HepG2 (cell line): ENCODE measurements around the gene PPP4R4. TPM values are rescaled to one million over a fixed set of nuclear protein-coding genes. Genes with fewer than 3 reads are reported as not detected.
A peak's percentile ranks its signal among the peaks of the same experiment; 100 is the strongest.

Source experiments
- ATAC-seq: fragments of 200-7000 bp; cut with Tn5 transposase; 3 replicates; pipeline ENCODE4 v1.9.1; 2020; ENCODE audit warnings: mild to moderate bottlenecking, moderate library complexity
- BruUV-seq: library from RNA; stranded (reverse); fragments of 400-500 nt; replicated peaks from 2 replicates; lab custom pipeline; 2021; lab: Mats Ljungman, UMichigan
- CTCF ChIA-PET: fragments of 300-600 bp; formaldehyde crosslinking; extraction: SDS; loops from one replicate; lab custom pipeline; 2021; ENCODE audit warnings: low total read pairs, inconsistent platforms, low intra/inter-chr PET ratio; lab: Yijun Ruan, JAX
- POLR2A ChIA-PET: fragments of 350-600 bp; sonication (Branson Sonifier 250); formaldehyde crosslinking; loops from one replicate; lab custom pipeline; 2020; ENCODE audit warnings: antibody characterized with exemption, inconsistent platforms; lab: Yijun Ruan, JAX
- DNase-seq: peaks from one replicate; pipeline ENCODE4 v3.0.0-alpha.2; 2015; ENCODE audit warnings: low spot score
- FAIRE-seq: peaks from 3 replicates; lab custom pipeline; 2011; peaks lifted over from hg19 to GRCh38; lab: Jason Lieb, UNC
- H2AFZ ChIP-seq: one replicate; pipeline ENCODE4 v1.6.1; 2011; ENCODE audit warnings: low read length, inconsistent platforms
- H3K27ac ChIP-seq: fragments of 300-600 bp; 3 replicates; pipeline ENCODE4 v1.8.0; 2011; ENCODE audit warnings: mixed run types, mild to moderate bottlenecking, mixed read lengths, low read length, inconsistent platforms; ENCODE audit not compliant: insufficient read depth; ENCODE audit errors: extremely low read length
- H3K27me3 ChIP-seq, 2 experiments: fragments of 200-600 bp in 1 of 2; 2 replicates in 1 of 2; 3 replicates in 1 of 2; pipeline versions ENCODE4 v1.6.0 to v1.8.0; 2011; ENCODE audit warnings: low read length in 2 of 2, mild to moderate bottlenecking in 2 of 2, moderate library complexity in 2 of 2, inconsistent platforms in 1 of 2; ENCODE audit not compliant: insufficient read depth in 2 of 2, control insufficient read depth in 1 of 2
- H3K36me3 ChIP-seq, 2 experiments: fragments of 200-600 bp in 1 of 2; replicated peaks in 1 of 2; 2 replicates in 1 of 2; 3 replicates in 1 of 2; pipeline versions ENCODE4 v1.5.1 to v1.8.0; 2011; ENCODE audit warnings: low read length in 2 of 2, inconsistent platforms in 1 of 2; ENCODE audit not compliant: insufficient read depth in 2 of 2, control insufficient read depth in 1 of 2
- H3K4me1 ChIP-seq: 2 replicates; pipeline ENCODE4 v1.5.1; 2012; ENCODE audit warnings: low read length, inconsistent platforms; ENCODE audit not compliant: insufficient read depth
- H3K4me2 ChIP-seq: 2 replicates; pipeline ENCODE4 v1.6.0; 2011; ENCODE audit warnings: low read depth, low read length, inconsistent platforms
- H3K4me3 ChIP-seq, 3 experiments: fragments of 200-600 bp in 1 of 3; sonication (generic), shearing (Covaris generic) in 1 of 3; replicated peaks in 1 of 3; 2 replicates each; pipeline ENCODE4 v1.5.1; 2011 to 2016; ENCODE audit warnings: low read length in 3 of 3, inconsistent platforms in 2 of 3, low read depth in 2 of 3, mild to moderate bottlenecking in 2 of 3, control low read depth in 1 of 3, mixed read lengths in 1 of 3; ENCODE audit not compliant: insufficient read depth in 1 of 3
- H3K79me2 ChIP-seq: one replicate; pipeline ENCODE4 v1.6.1; 2011; ENCODE audit warnings: low read length, inconsistent platforms; ENCODE audit not compliant: insufficient read depth
- H3K9ac ChIP-seq: 2 replicates; pipeline ENCODE4 v1.6.0; 2011; ENCODE audit warnings: mild to moderate bottlenecking, low read depth, low read length, inconsistent platforms; ENCODE audit not compliant: insufficient read depth
- H3K9me3 ChIP-seq: 2 replicates; pipeline ENCODE4 v1.5.1; 2012; ENCODE audit warnings: mild to moderate bottlenecking, low read length
- H4K20me1 ChIP-seq: 2 replicates; pipeline ENCODE4 v1.6.0; 2011; ENCODE audit warnings: inconsistent platforms, mild to moderate bottlenecking, low read length, moderate library complexity; ENCODE audit not compliant: insufficient read depth
- AGO1 ChIP-seq: fragments of 200-400 bp; formaldehyde crosslinking; IDR thresholded peaks from 2 replicates; pipeline ENCODE4 v1.6.1; 2017; ENCODE audit warnings: mild to moderate bottlenecking, low read depth, low read length, moderate library complexity; ENCODE audit not compliant: poor library complexity, severe bottlenecking
- ARHGAP35 ChIP-seq: sonication (generic); formaldehyde crosslinking; IDR thresholded peaks from 2 replicates; pipeline ENCODE4 v1.9.0; 2022; ENCODE audit warnings: mild to moderate bottlenecking, inconsistent platforms, moderate library complexity, missing genetic modification reagents, borderline replicate concordance
- ATF4 ChIP-seq, 2 experiments: fragments of 450-650 bp in 1 of 2; sonication (generic) in 1 of 2; formaldehyde crosslinking; IDR thresholded peaks; 2 replicates each; pipeline versions ENCODE4 v1.5.0 to v1.8.0; 2020 to 2022; ENCODE audit warnings: mild to moderate bottlenecking in 1 of 2, missing genetic modification reagents in 1 of 2
- ELF3 ChIP-seq: IDR thresholded peaks from 2 replicates; pipeline ENCODE4 v1.6.1; 2016; ENCODE audit warnings: missing genetic modification reagents, missing compliant biosample characterization
- GABPA ChIP-seq, 2 experiments: IDR thresholded peaks; 2 replicates each; pipeline ENCODE4 v1.6.1; 2011 to 2016; ENCODE audit warnings: low read depth in 2 of 2, low read length in 1 of 2, missing biosample characterization in 1 of 2, missing genetic modification characterization in 1 of 2
- GATAD2A ChIP-seq: IDR thresholded peaks from 2 replicates; pipeline ENCODE4 v1.6.1; 2016
- HNF4A ChIP-seq: sonication (generic); formaldehyde crosslinking; IDR thresholded peaks from 2 replicates; pipeline ENCODE4 v1.4.0; 2020; ENCODE audit warnings: missing genetic modification reagents
- MTA3 ChIP-seq: sonication (generic); formaldehyde crosslinking; IDR thresholded peaks from 2 replicates; pipeline ENCODE4 v1.4.0; 2020; ENCODE audit warnings: missing genetic modification reagents
- NR2C2 ChIP-seq: sonication (generic); formaldehyde crosslinking; IDR thresholded peaks from 2 replicates; pipeline ENCODE4 v1.4.0; 2020; ENCODE audit warnings: missing genetic modification reagents, mild to moderate bottlenecking, moderate library complexity, borderline replicate concordance
- NR2F1 ChIP-seq, 2 experiments: fragments of 450-650 bp in 1 of 2; formaldehyde crosslinking in 1 of 2; IDR thresholded peaks; 2 replicates each; pipeline versions ENCODE4 v1.5.0 to v1.6.1; 2016 to 2020; ENCODE audit warnings: mild to moderate bottlenecking in 1 of 2, missing compliant biosample characterization in 1 of 2, missing genetic modification reagents in 1 of 2, moderate library complexity in 1 of 2
- REXO4 ChIP-seq: sonication (generic); formaldehyde crosslinking; IDR thresholded peaks from 2 replicates; pipeline ENCODE4 v1.8.0; 2022; ENCODE audit warnings: missing genetic modification reagents, mild to moderate bottlenecking, borderline replicate concordance
- TFE3 ChIP-seq: IDR thresholded peaks from 2 replicates; pipeline ENCODE4 v1.6.1; 2016
- YEATS2 ChIP-seq: sonication (generic); formaldehyde crosslinking; IDR thresholded peaks from 2 replicates; pipeline ENCODE4 v1.4.0; 2020; ENCODE audit warnings: missing genetic modification reagents, borderline replicate concordance
- ZIK1 ChIP-seq: sonication (generic); formaldehyde crosslinking; IDR thresholded peaks from 2 replicates; pipeline ENCODE4 v1.5.0; 2020; ENCODE audit warnings: mild to moderate bottlenecking, low read depth, missing genetic modification reagents, borderline replicate concordance
- WGBS: methylation state at CpG from one replicate; pipeline ENCODE4 v1.1.6; 2017; ENCODE audit warnings: low lambda C conversion rate; 5-methylcytosine and 5-hydroxymethylcytosine counted together
- in situ Hi-C: cut with HindIII; loops from 2 replicates; pipeline ENCODE4 v1.10.0; 2017; ENCODE audit warnings: low pct_unique_long_range_greater_than_20kb; ENCODE audit not compliant: extremely low pct_ligation_motif_present
- intact Hi-C: fragments of 100-400 bp; cut with micrococcal nuclease; formaldehyde crosslinking; loops from one replicate; pipeline ENCODE4 v1.10.0; 2022; ENCODE audit not compliant: unreplicated experiment
- polyA plus RNA-seq, 8 experiments: library from polyadenylated mRNA; depleted of rRNA in 3 of 8; stranded (reverse) in 7 of 8; unstranded in 1 of 8; fragments of >200 nt; fragmentation: Illumina TruSeq in 4 of 8; extraction: Trizol in 4 of 8; gene quantifications; 2 replicates each; pipeline versions ENCODE4 v1.2.1 to v1.2.3, GENCODE V29; 2011 to 2016; ENCODE audit warnings: low read depth in 4 of 8, missing spikeins in 1 of 8, mixed read lengths in 1 of 8; ENCODE audit not compliant: insufficient read depth in 1 of 8
- total RNA-seq, 5 experiments: library from RNA; depleted of rRNA; stranded (reverse); fragments of >200 nt; fragmentation: Illumina TruSeq; extraction: Trizol; gene quantifications; 2 replicates each; pipeline ENCODE4 v1.2.3, GENCODE V29; 2016; ENCODE audit warnings: low read depth in 1 of 5

Gene PPP4R4
- total and polyA plus RNA-seq, 2 of the 13 experiments (the other 11 are each of a cell fraction or from before 2014, with no cell fraction given) = 9.5 to 19.8 TPM

- H2AFZ ChIP-seq = peak overlapping the region; percentile 81
- in situ Hi-C loops = no loop called here
- H3K9ac ChIP-seq = no peak overlapping the region
- FAIRE-seq (no peak), ATAC-seq (peak; percentile 42), DNase-seq (no peak)
- peaks cover 0 to 7% of the 10 kb centered on the region in 2 experiments; a peak in 3 of 5 replicates for H3K27me3 ChIP-seq
- H3K79me2 ChIP-seq = no peaks in the 10 kb centered on the region
- no peaks in the 10 kb centered on the region for H3K36me3 ChIP-seq
- 44% methylated on average over 1 of the region's 1 CpG for WGBS
- CTCF ChIA-PET = no interaction called here
- H3K4me3 ChIP-seq = no peak overlapping the region; a peak in 1 of 6 replicates
- intact Hi-C loops = no loop called here
- no peak overlapping the region for H3K27ac ChIP-seq
- H4K20me1 ChIP-seq = no peaks in the 10 kb centered on the region
- no peaks in the 10 kb centered on the region for H3K9me3 ChIP-seq
- POLR2A ChIA-PET = interaction anchor here (1.2 to 1.3 kb wide), 2 partner anchors 18 to 148 kb away, joined by 4 read pairs; partner anchors contain the start of gene SERPINA10
- H3K4me1 ChIP-seq = peaks cover 26% of the 10 kb centered on the region
- no TSS peak for BruUV-seq
- H3K4me2 ChIP-seq = peak overlapping the region; percentile 60
- peak in 1 of 2 experiments; percentile 95; a peak in 2 of 4 replicates for TF ChIP-seq ATF4 (CRISPR knock-in tag; IDR thresholded peaks at IDR 0.05)
- no peak for TF ChIP-seq YEATS2
- no peak for TF ChIP-seq ZIK1 (CRISPR knock-in tag)
- no peak for TF ChIP-seq HNF4A
- TF ChIP-seq ELF3 (CRISPR knock-in tag) = 0 out of 2 replicates have a peak, but pooled peaks have one; percentile 46
- no peak for TF ChIP-seq GABPA (IDR thresholded peaks at IDR 0.05; ENCODE audit: low read depth, low read length)
- peak; percentile 68 for TF ChIP-seq GABPA (CRISPR knock-in tag; IDR thresholded peaks at IDR 0.05; ENCODE audit: low read depth)
- TF ChIP-seq NR2C2 (CRISPR knock-in tag) = no peak
- TF ChIP-seq REXO4 = no peak
- TF ChIP-seq ARHGAP35 (CRISPR knock-in tag) = no peak
- TF ChIP-seq MTA3 = no peak
- peak in 1 of 2 experiments; percentile 62; a peak in 2 of 4 replicates for TF ChIP-seq NR2F1 (CRISPR knock-in tag; IDR thresholded peaks at IDR 0.05)
- peak; percentile 67 for TF ChIP-seq TFE3
- TF ChIP-seq GATAD2A = peak; percentile 19; the same call in 1 of the 2 replicates
- TF ChIP-seq AGO1 = no peak
These were observed 29.4 kb upstream of the PPP4R4 start for GRCh38 chr14:94144765-94145164.
